Measurements from ENCODE around the gene SCARF1. TPM values are rescaled to one million over a fixed set of nuclear protein-coding genes. Genes with fewer than 3 reads are reported as not detected.
A peak's percentile ranks its signal among the peaks of the same experiment; 100 is the strongest.

Gene SCARF1
- total and polyA plus RNA-seq, 7 donors = 2.0 to 8.9 (median 5.2) TPM

DNA sequence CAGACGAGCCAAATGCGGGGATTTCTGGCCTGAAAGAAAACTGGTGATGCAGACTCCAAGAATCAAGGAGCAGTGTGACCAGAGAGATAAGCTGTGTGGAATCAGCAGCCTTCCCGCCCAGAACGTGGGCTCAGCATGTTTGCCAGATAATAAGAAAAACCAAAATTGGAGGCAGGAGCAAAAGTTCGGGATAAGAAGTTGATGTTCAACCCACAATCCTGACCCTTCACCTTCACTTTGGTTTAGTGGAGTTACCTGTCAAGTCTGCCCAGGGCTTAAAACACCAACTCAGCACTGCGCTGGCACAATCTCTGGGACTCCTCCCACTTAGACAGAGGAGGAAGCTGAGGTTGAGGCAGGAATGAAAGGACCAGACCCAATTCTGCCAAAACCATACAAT, 20.0 kb downstream of the SCARF1 start:
- Histone ChIP-seq H3K4me1 (peaks cover 23% of the 10 kb centered on the region), H3K9me3 (no peaks in the 10 kb centered on the region), H3K27ac (peak overlapping the region; percentile 92), H3K4me3 (no peak overlapping the region), H3K36me3 (ENCODE audit: insufficient read depth in 1 of 2, low read depth in 1 of 2) (peaks cover 0 to 33% of the 10 kb centered on the region in 2 donors), H3K27me3 (ENCODE audit: insufficient read depth in 3 of 3, low read length in 2 of 3) (no peaks in the 10 kb centered on the region)
- TF ChIP-seq, protein P1, sequence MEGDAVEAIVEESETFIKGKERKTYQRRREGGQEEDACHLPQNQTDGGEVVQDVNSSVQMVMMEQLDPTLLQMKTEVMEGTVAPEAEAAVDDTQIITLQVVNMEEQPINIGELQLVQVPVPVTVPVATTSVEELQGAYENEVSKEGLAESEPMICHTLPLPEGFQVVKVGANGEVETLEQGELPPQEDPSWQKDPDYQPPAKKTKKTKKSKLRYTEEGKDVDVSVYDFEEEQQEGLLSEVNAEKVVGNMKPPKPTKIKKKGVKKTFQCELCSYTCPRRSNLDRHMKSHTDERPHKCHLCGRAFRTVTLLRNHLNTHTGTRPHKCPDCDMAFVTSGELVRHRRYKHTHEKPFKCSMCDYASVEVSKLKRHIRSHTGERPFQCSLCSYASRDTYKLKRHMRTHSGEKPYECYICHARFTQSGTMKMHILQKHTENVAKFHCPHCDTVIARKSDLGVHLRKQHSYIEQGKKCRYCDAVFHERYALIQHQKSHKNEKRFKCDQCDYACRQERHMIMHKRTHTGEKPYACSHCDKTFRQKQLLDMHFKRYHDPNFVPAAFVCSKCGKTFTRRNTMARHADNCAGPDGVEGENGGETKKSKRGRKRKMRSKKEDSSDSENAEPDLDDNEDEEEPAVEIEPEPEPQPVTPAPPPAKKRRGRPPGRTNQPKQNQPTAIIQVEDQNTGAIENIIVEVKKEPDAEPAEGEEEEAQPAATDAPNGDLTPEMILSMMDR (IDR thresholded peaks at IDR 0.05) = no peak
- intact Hi-C loops (cut with DNase I) = loop anchor here (5.0 kb wide), 2 partner anchors 33 to 363 kb away; no protein-coding TSS in a partner anchor
- 90 to 96% (median 90%) methylated on average over 6 of the region's 6 CpGs for WGBS, 3 donors
- ATAC-seq = no peak
- DNase-seq = no peak

DNA sequence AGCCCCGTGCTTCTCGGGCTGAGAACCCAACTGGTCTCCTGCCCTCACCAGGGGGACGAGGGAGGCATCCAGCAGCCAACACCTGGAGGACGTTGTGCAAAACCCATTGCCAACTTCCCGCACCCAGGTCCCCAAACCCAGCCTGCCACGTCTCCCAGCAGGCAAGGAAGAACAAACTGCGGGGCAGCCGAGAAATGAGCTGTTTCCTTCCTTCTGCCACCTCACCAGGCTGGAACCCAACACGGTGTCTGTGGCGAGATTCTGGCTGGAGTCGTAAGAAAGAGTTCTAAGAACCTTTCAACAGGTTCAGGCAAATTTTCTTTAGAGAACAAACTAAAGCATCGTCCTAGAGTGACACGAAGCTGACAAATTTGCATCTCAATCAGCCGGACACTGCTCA, 20.5 kb downstream of the SCARF1 start:
- TF ChIP-seq, protein P1 (IDR thresholded peaks at IDR 0.05) = no peak
- Histone ChIP-seq H3K27me3 (ENCODE audit: insufficient read depth in 3 of 3, low read length in 2 of 3) (no peaks in the 10 kb centered on the region), H3K27ac (no peak overlapping the region), H3K4me3 (no peak overlapping the region), H3K9me3 (no peaks in the 10 kb centered on the region), H3K4me1 (peaks cover 21% of the 10 kb centered on the region), H3K36me3 (ENCODE audit: insufficient read depth in 1 of 2, low read depth in 1 of 2) (peaks cover 0 to 33% of the 10 kb centered on the region in 2 donors)
- WGBS, 3 donors = 88 to 94% (median 90%) methylated on average over 14 of the region's 14 CpGs
- intact Hi-C loops (cut with DNase I) = loop anchor here (5.0 kb wide), 2 partner anchors 33 to 363 kb away; no protein-coding TSS in a partner anchor
- DNase-seq (no peak), ATAC-seq (no peak)

- WGBS, 3 donors = 89 to 90% (median 90%) methylated on average over 12 of the region's 12 CpGs
- no peaks in the 10 kb centered on the region for H3K27me3 ChIP-seq (ENCODE audit: insufficient read depth in 3 of 3, low read length in 2 of 3)
Measured at GRCh38 chr17:1624650-1625049, 20.9 kb downstream of the SCARF1 start.

DNA sequence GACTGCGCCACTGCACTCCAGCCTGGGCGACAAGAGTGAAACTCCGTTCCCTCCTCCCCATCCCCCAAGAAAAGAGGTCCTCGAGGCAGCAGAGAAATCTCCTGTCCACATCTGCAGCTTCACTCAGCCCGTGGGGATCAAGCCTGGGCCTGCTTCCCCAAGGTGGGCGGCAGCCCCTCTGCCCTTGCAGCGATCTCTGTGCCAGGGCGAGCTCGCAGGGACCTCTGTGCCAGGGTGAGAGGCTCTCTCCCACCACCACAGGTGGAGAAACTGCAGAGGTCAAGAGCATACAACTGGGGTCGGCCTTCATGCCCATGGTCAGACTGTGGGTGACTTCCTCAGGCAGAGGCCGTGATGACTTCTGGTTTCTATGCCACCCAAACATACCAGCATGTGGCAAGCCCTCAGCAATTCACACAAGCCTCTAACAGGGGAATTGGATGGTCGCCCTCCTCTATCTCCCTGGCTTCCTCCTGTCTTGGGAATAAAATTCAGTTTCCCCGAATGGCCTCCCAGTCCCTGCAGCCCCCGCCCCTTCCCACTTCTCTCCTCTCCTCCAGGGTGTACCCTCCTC, 22.4 kb downstream of the SCARF1 start:
- DNase-seq (no peak), ATAC-seq (no peak)
- Histone ChIP-seq H3K27ac (no peak overlapping the region), H3K4me3 (no peak overlapping the region), H3K9me3 (no peaks in the 10 kb centered on the region), H3K27me3 (ENCODE audit: insufficient read depth in 3 of 3, low read length in 2 of 3) (no peaks in the 10 kb centered on the region), H3K36me3 (ENCODE audit: insufficient read depth in 1 of 2, low read depth in 1 of 2) (peaks cover 0 to 36% of the 10 kb centered on the region in 2 donors), H3K4me1 (peaks cover 17% of the 10 kb centered on the region)
- intact Hi-C loops (cut with DNase I) = no loop called here
- WGBS, 3 donors = 93 to 94% (median 94%) methylated on average over 14 of the region's 14 CpGs
- TF ChIP-seq, protein P1 (IDR thresholded peaks at IDR 0.05) = no peak

More at GRCh38 chr17:1624650-1625049, 20.9 kb downstream of the SCARF1 start:
- H3K27ac ChIP-seq = no peak overlapping the region
- H3K36me3 ChIP-seq (ENCODE audit: insufficient read depth in 1 of 2, low read depth in 1 of 2) = peaks cover 0 to 33% of the 10 kb centered on the region in 2 donors
- H3K4me1 ChIP-seq = peaks cover 17% of the 10 kb centered on the region
- intact Hi-C loops (cut with DNase I) = loop anchor here (5.0 kb wide), 2 partner anchors 32 to 362 kb away; no protein-coding TSS in a partner anchor
- TF ChIP-seq, protein P1 (IDR thresholded peaks at IDR 0.05) = no peak
- DNase-seq = no peak
- H3K4me3 ChIP-seq = no peak overlapping the region
- no peaks in the 10 kb centered on the region for H3K9me3 ChIP-seq
- no peak for ATAC-seq

Data from psoas muscle (tissue), 8 donors.